SK-N-MC (cell line): Measurements from ENCODE around the gene PHTF1.

Experiments
- EZH2 ChIP-seq: fragments of 200-600 bp; sonication (generic); IDR thresholded peaks from one replicate; pipeline ENCODE4 v1.6.1; 2017; ENCODE audit warnings: antibody characterized with exemption
- FOXP2 ChIP-seq: optimal IDR thresholded peaks from 2 replicates; pipeline ENCODE3; 2011; ENCODE audit warnings: mild to moderate bottlenecking, moderate library complexity; ENCODE audit not compliant: insufficient read depth; ENCODE audit errors: extremely low read length, control extremely low read depth
- POLR2AphosphoS5 ChIP-seq: IDR thresholded peaks from 2 replicates; pipeline ENCODE4 v1.6.1; 2012; ENCODE audit warnings: mild to moderate bottlenecking, low read depth, low read length, borderline replicate concordance

DNA sequence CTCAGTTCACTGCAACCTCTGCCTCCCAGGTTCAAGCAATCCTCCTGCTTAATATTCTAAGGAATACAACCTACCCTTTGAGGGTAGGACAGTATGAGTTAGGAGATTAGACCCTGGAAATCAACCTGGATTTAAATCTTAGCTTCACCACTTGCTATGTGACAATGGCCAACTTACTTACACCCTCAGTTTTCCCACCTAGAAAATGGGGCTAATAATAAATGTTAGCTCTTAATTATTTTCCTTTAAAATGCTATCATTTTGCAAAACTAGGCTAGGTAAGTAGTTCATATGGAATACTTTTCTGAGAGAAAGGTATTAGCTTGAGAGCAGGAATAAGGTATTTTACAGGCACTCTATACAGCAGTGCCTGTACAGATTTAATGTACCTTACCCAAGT is 110.8 kb downstream of the PHTF1 start:
- TF ChIP-seq EZH2 (no peak), POLR2AphosphoS5 (no peak), FOXP2 (no peak)
